Renal cortical epithelial cell (primary cell): Measurements from ENCODE around the gene PLVAP. TPM values are rescaled to one million over a fixed set of nuclear protein-coding genes. Genes with fewer than 3 reads are reported as not detected.
"Not testable (repeated sequence)": the region's sequence is repeated elsewhere in the genome, so short reads cannot be mapped to it uniquely, and the experiment has no call there.

ENCODE experiments used
- DNase-seq: peaks from one replicate; pipeline ENCODE4 v3.0.0-alpha.2; 2011; ENCODE audit warnings: low read depth
- total RNA-seq: library from RNA; depleted of rRNA; stranded (reverse); fragments of >200 nt; gene quantifications from 2 replicates; pipeline ENCODE4 v1.2.3, GENCODE V29; 2014

The PLVAP gene
- total RNA-seq, 1 donor from 2014 or later = 0.10 TPM

GRCh38 chr19:17402982-17403855 is 26.1 kb upstream of the PLVAP start:
- no peak for DNase-seq

- no peak for DNase-seq
These were observed 24.5 kb upstream of the PLVAP start for GRCh38 chr19:17401628-17402027.

DNA sequence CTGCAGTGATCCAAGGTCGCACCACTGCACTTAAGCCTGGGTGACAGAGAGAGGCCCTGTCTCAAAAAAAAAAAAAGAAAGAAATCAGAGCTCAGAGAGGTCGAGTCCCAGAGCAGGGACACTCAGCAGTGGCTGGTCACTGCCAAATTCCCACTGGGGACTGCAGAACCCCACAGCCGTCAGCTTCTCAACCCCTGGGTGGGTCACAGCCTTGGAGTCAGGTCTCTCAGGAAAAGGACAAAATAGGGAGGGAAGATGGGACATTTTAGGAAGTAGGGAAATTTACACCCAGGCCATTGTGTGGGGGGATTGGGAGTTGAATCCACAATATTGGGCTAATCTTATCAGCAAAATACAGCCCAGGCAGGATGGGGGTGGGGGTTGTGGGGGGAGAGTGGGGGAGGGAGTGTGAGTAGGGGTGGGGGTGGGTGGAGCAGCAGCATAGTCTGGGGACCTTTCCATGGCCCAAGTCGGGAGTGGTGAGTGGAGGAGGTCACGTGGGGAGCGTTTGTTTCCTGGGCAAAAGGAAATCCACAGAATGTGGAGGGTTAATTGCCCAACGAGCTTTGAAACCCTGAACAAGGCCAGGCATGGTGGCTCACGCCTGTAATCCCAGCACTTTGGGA is 21.9 kb upstream of the PLVAP start:
- DNase-seq = no peak

DNA sequence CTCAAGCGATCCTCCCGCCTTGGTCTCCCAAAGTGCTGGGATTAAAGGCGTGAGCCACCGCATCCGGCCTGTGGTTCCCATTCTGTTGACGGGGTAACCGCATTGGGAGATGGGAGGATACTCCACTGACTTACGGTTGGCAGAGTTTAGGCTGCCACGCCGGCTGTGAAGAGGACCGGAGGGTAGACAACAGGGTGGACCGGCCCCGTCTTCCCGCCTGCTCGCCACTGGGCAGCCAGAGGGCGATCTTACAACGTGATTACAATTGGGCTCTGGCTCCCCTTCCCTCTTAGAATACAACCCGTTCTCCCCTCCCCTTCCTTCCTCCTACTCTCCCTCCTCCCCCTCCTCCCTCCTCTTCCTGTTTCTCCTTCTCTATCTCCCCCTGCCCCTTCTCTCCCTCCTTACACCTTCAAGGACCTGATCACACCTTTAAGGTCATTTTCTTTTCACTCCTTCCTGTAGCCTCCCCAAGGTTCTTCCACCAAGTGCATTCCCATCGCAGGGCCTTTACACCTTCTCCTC is 17.8 kb upstream of the PLVAP start:
- no peak for DNase-seq

- DNase-seq = no peak
These were observed 16.8 kb upstream of the PLVAP start, which contains the start of gene CCDC194 for GRCh38 chr19:17393914-17394313. CCDC194 (minus strand) TSS chr19:17394196; CDS start chr19:17394158, 38 bp downstream.

DNA sequence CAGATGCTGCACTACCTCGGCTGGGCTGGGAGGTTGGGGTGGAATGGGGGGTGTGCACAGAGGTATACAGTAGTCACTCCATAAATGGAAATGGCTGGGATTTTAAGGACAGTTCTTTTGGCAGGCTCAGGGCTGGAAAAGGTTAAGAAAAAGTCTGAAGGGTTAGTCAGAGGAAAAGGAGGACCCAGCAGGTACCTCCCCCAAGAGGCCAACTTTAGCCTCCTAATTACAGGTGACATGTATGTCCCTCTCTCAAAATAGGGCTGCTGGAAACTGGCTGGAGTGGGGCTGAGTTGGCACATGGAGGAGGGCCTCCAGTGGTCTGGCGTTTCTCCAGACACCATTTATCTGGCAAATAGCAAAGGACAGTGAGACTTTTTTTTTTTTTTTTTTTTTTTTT is 15.9 kb upstream of the PLVAP start:
- DNase-seq = no peak

DNA sequence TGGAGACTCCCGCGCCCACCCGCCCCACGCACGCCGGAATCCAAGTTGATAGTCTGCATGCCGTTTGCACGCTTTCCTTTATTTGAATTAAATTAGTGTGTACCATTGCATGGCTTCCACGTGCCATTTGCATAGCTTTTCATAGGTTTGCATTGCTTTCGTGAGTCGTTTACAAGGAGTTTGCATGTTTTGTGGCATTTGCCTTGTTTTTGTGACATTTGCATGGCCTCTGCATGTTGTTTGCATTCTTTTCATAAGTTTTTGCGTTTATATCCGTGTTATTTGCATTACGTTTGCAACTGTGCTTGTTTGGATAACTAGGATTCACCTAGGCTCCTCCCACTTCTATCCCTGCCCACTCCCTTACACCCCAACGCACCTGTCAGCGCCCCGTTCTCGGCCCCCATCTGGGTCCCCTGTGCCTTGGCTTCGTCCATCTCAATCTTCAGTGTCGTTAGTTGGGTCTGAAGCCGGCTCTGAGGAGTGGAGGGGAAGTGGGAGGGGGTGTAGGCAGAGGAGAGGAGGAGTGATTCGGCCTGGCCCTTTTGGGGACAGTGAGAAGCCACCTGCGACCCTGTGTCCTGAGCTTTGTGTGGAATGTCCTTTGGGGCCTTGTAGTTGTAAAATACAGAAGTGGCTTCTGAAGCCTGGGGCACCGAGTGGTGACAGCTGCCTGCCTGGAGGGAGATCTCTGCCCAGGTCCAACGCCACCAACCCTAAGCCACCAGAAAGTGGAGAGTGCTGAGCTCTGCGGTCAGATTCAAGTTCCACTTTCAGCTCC is 14.4 kb upstream of the PLVAP start:
- no peak for DNase-seq

DNA sequence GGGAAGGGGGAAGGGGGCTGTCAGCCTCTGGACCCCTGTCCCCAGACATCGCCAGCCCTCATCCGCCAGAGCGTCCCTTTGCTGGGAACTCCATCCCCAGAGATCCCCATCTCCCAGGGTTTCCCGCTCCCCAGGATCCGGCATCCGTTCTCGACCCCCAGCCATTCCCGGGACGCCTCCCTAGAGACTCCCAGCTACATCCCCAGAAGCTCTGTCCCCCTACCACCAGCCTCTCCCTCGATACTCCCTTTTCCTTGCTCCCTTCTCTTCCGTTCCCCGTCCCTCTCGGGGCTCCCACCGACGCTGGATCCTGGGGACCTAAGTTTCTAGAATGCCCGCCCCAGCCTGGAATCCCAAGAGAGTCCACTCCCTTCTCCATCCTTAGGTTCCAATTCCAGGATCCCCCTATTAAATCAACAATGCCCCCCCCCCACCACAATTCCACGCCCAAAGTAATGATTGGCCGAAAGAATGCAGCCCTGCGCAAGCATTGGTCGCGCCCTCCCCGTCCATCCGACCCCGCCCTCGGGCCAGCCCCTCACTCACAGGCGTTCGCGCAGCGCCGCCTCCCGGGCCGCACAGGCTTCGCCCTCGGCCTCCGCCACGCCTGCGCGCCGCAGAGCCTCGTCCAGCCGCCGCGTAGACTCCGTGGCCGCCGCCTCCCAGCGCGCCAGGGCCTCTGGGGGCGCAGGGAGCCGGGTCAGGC is 13.7 kb upstream of the PLVAP start:
- DNase-seq = peak; percentile 72

DNA sequence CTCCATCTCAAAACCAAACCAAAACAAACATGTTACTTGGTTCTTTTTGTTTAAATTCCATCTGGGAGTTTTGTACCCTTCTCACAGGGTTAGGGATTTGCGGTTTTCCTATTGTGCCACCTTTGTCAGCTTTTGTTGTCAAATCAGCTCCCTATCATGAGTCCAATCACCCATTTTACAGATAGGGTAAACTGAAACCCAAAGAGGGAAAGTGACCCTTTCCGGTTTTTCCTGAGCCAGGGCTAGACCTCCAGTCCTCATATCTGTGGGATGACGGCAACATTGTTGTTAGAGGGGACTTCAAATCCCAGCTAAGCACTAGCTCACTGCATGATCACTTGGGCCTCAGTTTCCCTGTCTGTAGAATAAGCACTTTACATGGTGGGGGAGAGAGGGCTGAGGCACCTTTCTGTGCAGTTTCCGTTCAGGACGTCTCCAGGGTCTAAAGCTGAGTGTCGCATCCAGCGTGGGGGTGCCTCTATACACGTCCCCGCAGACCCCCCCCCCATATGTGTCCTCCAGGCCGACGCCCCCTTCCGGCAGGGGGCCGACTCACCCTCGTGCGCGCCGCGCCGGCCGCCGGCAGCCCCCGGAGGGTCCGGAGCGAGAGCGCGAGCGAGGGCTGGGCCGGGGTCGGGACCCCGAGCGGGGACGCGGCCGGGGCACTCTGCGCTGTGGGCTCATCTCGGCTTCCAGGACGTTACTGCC is 13.0 kb upstream of the PLVAP start:
- DNase-seq = no peak

DNA sequence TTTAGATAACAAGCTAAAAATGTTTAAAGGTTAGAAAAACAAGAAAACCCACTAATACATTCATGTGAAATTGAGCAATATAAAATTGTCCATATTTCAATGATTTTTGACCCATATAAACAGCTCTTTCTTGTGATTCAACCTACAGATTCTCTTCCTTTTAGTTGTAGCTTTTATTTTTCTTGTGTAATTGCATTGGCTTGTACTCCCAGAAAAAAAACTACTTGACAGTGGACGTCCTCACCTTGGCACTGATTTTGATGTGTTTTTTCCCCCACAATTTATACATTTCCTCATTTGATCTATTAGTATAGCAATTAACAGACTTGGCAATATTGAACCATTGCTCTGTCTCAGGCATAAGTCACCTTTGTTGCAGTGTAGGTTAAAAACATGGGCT is 12.1 kb upstream of the PLVAP start:
- no peak for DNase-seq

GRCh38 chr19:17385878-17386611 is 8.9 kb upstream of the PLVAP start:
- DNase-seq = peak; percentile 15

GRCh38 chr19:17380426-17381138 is 3.4 kb upstream of the PLVAP start:
- no peak for DNase-seq

DNA sequence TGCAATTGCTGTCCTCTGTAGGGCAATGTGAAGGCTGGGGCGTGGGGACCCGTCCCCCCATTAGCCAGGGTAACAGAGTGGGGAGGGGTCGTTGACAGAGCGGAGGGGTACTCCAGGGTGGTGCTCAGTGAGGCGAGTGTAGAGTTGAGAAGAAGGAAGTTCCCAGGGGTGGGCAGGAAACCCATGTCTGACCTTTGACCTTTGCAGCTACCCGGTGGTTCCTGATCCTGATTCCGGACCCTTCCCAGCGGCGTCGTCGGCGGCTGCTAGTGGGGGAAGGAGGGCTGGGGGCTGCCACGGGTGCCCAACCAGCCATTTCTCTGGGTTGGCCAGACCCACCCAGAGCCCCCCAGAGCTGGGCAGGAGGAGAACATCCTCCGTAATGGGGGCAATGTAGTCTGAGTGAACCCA is 2.1 kb upstream of the PLVAP start:
- DNase-seq = no peak

DNA sequence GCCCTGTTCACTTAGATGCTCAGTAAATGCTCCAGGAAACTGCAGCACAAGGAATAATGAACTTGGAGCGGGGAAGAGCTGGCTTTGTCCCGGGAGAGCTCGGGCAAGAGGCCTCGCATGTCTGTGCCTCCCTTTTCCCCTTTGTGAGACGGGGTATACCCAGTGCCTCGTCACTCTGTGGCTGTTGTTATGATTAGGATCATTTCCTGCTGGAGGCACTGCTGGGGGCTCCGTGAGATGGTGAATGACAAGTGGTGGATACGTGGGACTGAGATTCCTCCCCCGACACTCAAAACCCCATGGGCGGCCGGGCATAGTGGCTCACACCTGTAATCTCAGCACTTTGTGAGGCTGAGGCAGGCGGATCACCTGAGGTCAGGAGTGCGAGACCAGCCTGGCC is 1.1 kb upstream of the PLVAP start:
- no peak for DNase-seq

DNA sequence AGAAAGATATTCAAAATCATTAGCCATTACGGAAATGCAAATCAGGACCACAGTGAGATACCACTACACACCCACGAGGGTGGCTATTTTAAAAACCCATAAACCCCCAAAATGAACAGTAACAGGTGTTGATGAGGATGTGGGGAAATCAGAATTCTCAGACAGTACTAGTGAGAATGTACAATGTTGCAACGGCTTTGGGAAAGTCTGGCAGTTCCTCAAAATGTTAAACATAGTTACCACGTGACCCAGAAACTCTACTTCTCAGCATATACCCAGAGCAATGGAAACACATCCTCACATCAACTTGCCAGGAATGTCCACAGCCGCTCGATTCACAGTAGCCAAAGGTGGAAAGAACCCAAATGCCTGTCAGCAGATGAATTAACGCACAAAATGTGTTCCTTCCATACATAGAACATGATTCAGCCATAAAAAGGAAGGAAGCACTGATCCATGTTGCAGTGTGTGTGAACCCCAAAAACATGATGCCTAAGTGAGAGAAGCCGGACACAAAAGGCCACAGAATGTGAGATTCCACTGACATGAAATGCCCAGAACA is 7.0 kb downstream of the PLVAP start:
- no peak for DNase-seq

DNA sequence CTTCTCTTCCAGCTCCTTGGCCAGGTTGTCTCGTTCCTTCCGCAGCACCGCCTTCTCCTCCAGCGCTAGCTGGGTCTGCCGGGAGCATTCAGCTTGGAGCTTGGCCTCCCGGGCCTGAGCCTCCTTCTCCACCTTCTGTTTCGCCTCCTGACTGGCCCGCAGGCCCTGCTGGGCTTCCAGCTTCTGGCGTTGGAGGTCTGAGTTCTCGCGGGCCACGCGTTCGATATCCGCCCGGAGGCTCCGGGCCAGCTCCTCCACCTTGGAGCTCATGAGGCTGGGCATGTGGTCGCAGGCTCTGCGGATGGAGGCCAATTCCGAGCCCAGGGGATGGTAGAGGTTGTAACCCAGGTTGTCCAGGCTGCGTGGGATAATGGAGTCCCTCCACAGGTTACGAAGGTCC is 11.8 kb downstream of the PLVAP start:
- DNase-seq = no peak

DNA sequence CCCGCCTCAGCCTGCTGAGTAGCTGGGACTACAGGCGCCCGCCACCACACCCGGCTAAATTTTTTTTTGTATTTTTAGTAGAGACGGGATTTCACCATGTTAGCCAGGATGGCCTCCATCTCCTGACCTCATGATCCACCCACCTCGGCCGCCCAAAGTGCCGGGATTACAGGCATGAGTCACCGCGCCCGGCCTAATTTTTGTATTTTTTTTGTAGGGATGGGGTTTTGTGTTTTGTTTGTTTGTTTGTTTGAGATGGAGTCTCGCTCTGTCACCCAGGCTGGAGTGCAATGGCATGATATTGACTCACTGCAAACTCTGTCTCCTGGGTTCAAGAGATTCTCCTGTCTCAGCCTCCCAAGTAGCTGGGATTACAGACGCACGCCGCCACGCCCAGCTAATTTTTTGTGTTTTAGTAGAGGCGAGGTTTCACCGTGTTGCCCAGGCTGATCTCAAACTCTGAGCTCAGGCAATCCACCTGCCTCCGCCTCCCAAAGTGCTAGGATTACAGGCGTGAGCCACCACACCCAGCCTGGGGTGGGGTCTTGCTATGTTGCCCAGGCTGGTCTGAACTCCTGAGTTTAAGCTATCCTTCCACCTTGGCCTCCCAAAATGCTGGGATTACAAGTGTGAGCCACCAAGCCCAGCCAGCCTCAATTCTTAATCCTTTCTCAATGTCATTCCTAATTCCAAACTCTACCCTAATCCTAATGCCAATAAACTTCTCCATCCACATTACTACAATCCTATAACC is 13.1 kb downstream of the PLVAP start:
- DNase-seq = not testable (repeated sequence)
